Trophoblast cell (in vitro differentiated cells and primary cell): ENCODE measurements around the gene CRADD.
A peak's percentile ranks its signal among the peaks of the same experiment; 100 is the strongest.

Source experiments
- DNase-seq, 2 donors: peaks; one replicate each; pipeline ENCODE4 v3.0.0-alpha.2; 2016
- H2AFZ ChIP-seq: 2 replicates; pipeline ENCODE4 v1.6.1; 2013; ENCODE audit warnings: low read length, moderate library complexity, mild to moderate bottlenecking; ENCODE audit not compliant: insufficient read depth, poor library complexity
- H2AK5ac ChIP-seq: 2 replicates; pipeline ENCODE4 v1.6.1; 2013; ENCODE audit warnings: mild to moderate bottlenecking, low read length
- H2BK120ac ChIP-seq: 2 replicates; pipeline ENCODE4 v1.6.1; 2013; ENCODE audit warnings: low read length, mild to moderate bottlenecking, moderate library complexity; ENCODE audit not compliant: insufficient read depth, poor library complexity
- H2BK12ac ChIP-seq: 2 replicates; pipeline ENCODE4 v1.6.1; 2013; ENCODE audit warnings: mild to moderate bottlenecking, low read length, moderate library complexity
- H2BK5ac ChIP-seq: 2 replicates; pipeline ENCODE4 v1.6.1; 2013; ENCODE audit warnings: low read length, low read depth, moderate library complexity, mild to moderate bottlenecking; ENCODE audit not compliant: poor library complexity
- H3K14ac ChIP-seq: 2 replicates; pipeline ENCODE4 v1.6.1; 2013; ENCODE audit warnings: mild to moderate bottlenecking, low read length
- H3K18ac ChIP-seq: 2 replicates; pipeline ENCODE4 v1.6.1; 2013; ENCODE audit warnings: mild to moderate bottlenecking, low read length
- H3K23ac ChIP-seq: 2 replicates; pipeline ENCODE4 v1.6.1; 2013; ENCODE audit warnings: low read length
- H3K27ac ChIP-seq: 2 replicates; pipeline ENCODE4 v1.5.1; 2013; ENCODE audit warnings: low read depth, mild to moderate bottlenecking, inconsistent platforms, low read length, moderate library complexity
- H3K27me3 ChIP-seq: 2 replicates; pipeline ENCODE4 v1.6.1; 2013; ENCODE audit warnings: inconsistent platforms, mild to moderate bottlenecking, low read length, moderate library complexity; ENCODE audit not compliant: insufficient read depth
- H3K36me3 ChIP-seq, 2 experiments: 1 replicate in 1 of 2; 2 replicates in 1 of 2; pipeline ENCODE4 v1.6.1; 2013; ENCODE audit warnings: low read length in 2 of 2, mild to moderate bottlenecking in 2 of 2, moderate library complexity in 1 of 2; ENCODE audit not compliant: insufficient read depth in 2 of 2, control insufficient read depth in 1 of 2
- H3K4ac ChIP-seq: 2 replicates; pipeline ENCODE4 v1.6.1; 2013; ENCODE audit warnings: low read depth, mild to moderate bottlenecking, low read length, moderate library complexity
- H3K4me1 ChIP-seq, 2 experiments: 1 replicate in 1 of 2; 2 replicates in 1 of 2; pipeline ENCODE4 v1.6.1; 2013; ENCODE audit warnings: low read length in 2 of 2, mild to moderate bottlenecking in 2 of 2, moderate library complexity in 1 of 2; ENCODE audit not compliant: insufficient read depth in 2 of 2, control insufficient read depth in 1 of 2
- H3K4me2 ChIP-seq: 2 replicates; pipeline ENCODE4 v1.6.1; 2013; ENCODE audit warnings: inconsistent platforms, mild to moderate bottlenecking, low read length, moderate library complexity
- H3K4me3 ChIP-seq: 2 replicates; pipeline ENCODE4 v1.5.1; 2013; ENCODE audit warnings: mild to moderate bottlenecking, low read depth, low read length, inconsistent platforms
- H3K79me1 ChIP-seq: one replicate; pipeline ENCODE4 v1.6.1; 2013; ENCODE audit warnings: low read length
- H3K79me2 ChIP-seq: 2 replicates; pipeline ENCODE4 v1.6.1; 2013; ENCODE audit warnings: low read length, mild to moderate bottlenecking; ENCODE audit not compliant: control insufficient read depth, insufficient read depth, poor library complexity
- H3K9ac ChIP-seq: 2 replicates; pipeline ENCODE4 v1.6.1; 2013; ENCODE audit warnings: mild to moderate bottlenecking, low read length
- H3K9me3 ChIP-seq: 2 replicates; pipeline ENCODE4 v1.6.1; 2013; ENCODE audit warnings: low read depth, mild to moderate bottlenecking, control low read depth, inconsistent platforms, low read length; ENCODE audit not compliant: insufficient read depth
- H4K12ac ChIP-seq: 2 replicates; pipeline ENCODE4 v1.6.1; 2013; ENCODE audit warnings: low read depth, mild to moderate bottlenecking, low read length, moderate library complexity
- H4K8ac ChIP-seq: 2 replicates; pipeline ENCODE4 v1.6.1; 2013; ENCODE audit warnings: low read depth, mild to moderate bottlenecking, low read length, moderate library complexity
- H4K91ac ChIP-seq: one replicate; pipeline ENCODE4 v1.6.1; 2013; ENCODE audit warnings: low read depth, mild to moderate bottlenecking, low read length, moderate library complexity
- WGBS: extraction: QIAGEN DNeasy Blood & Tissue Kit; methylation state at CpG from one replicate; pipeline ENCODE4 v1.1.7; 2013; ENCODE audit warnings: missing lambda C conversion rate; ENCODE audit not compliant: insufficient read length, insufficient coverage; ENCODE audit errors: extremely low coverage; 5-methylcytosine and 5-hydroxymethylcytosine counted together

CRADD gene

DNA sequence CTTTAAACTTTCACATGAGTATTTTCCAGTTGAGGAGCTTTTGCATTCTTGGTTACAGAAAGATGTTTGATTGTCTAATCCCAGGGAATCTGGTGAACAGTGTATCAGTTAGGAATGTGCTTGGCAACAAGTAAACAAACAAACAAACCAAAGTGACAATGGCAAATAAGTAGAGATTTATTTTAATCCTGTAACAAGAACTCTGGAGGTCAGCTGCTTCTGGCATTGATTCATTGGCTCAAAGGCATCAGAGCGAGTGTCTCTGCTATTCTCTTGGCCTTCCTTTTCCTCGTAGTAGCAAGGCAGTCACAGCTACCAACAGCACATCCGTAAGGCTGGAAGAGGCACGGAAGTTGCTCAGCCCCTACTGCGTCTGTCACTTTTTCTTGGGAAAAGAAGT, 37.2 kb downstream of the CRADD start:
- Histone ChIP-seq H3K18ac (no peak overlapping the region), H3K9ac (no peak overlapping the region), H3K23ac (no peak overlapping the region), H3K4me1 (no peaks in the 10 kb centered on the region), H4K8ac (no peak overlapping the region), H2BK120ac (no peak overlapping the region), H2BK12ac (no peak overlapping the region), H3K79me2 (no peaks in the 10 kb centered on the region), H3K4me3 (no peak overlapping the region), H4K12ac (no peak overlapping the region), H2AFZ (no peak overlapping the region), H3K36me3 (no peaks in the 10 kb centered on the region), H4K91ac (no peak overlapping the region), H3K14ac (no peak overlapping the region), H3K79me1 (no peaks in the 10 kb centered on the region), H2AK5ac (no peak overlapping the region), H3K27ac (no peak overlapping the region), H3K4me2 (no peak overlapping the region), H3K27me3 (no peaks in the 10 kb centered on the region), H3K4ac (no peak overlapping the region), H3K9me3 (no peaks in the 10 kb centered on the region), H2BK5ac (no peak overlapping the region)
- no CpG with 5 or more reads among the region's 5 CpGs for WGBS
- peak in 1 of 2 donors; percentile 25 for DNase-seq

- no peak overlapping the region for H3K4me3 ChIP-seq
- no peak overlapping the region for H3K4ac ChIP-seq
- no peaks in the 10 kb centered on the region for H3K79me2 ChIP-seq
- no peak overlapping the region for H2AFZ ChIP-seq
- no peak overlapping the region for H4K12ac ChIP-seq
- H3K27ac ChIP-seq = no peak overlapping the region
- no peak overlapping the region for H4K91ac ChIP-seq
- no peak overlapping the region for H3K14ac ChIP-seq
- no peak overlapping the region for H3K9ac ChIP-seq
- H3K79me1 ChIP-seq = no peaks in the 10 kb centered on the region
- H2BK12ac ChIP-seq = no peak overlapping the region
- no peaks in the 10 kb centered on the region for H3K27me3 ChIP-seq
- H2BK120ac ChIP-seq = no peak overlapping the region
- no peaks in the 10 kb centered on the region for H3K36me3 ChIP-seq
- peaks cover 0 to 3% of the 10 kb centered on the region in 2 experiments for H3K4me1 ChIP-seq
- DNase-seq = no peak
- H3K18ac ChIP-seq = no peak overlapping the region
- H3K9me3 ChIP-seq = no peaks in the 10 kb centered on the region
- no peak overlapping the region for H4K8ac ChIP-seq
- H2BK5ac ChIP-seq = no peak overlapping the region
- no peak overlapping the region for H3K23ac ChIP-seq
- no peak overlapping the region for H3K4me2 ChIP-seq
- WGBS = no CpG with 5 or more reads among the region's 1 CpG
- H2AK5ac ChIP-seq = no peak overlapping the region
These were observed 42.5 kb downstream of the CRADD start for GRCh38 chr12:93719710-93720109.

DNA sequence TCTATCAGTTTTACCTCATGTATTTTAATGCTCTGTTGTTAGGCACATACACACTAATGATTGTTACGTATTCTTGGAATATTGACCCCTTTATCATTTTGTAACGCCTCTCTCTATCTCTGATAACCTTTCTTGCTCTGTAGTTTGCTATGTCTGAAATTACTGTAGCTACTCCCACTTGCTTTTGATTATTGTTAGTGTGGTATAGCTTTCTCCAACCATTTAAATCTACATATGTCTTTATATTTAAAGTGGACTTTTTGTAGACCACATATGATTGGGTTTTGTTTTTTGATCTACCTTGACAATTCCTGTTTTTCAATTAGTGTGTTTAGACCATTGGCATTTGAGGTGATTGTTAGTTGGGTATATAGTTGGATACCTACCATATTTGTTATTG, 43.4 kb downstream of the CRADD start:
- no CpG with 5 or more reads among the region's 2 CpGs for WGBS
- DNase-seq = no peak
- Histone ChIP-seq H4K8ac (no peak overlapping the region), H3K4ac (no peak overlapping the region), H2BK5ac (no peak overlapping the region), H3K9me3 (no peaks in the 10 kb centered on the region), H3K4me2 (no peak overlapping the region), H2AK5ac (no peak overlapping the region), H3K4me3 (no peak overlapping the region), H3K79me2 (no peaks in the 10 kb centered on the region), H3K23ac (no peak overlapping the region), H2BK120ac (no peak overlapping the region), H4K12ac (no peak overlapping the region), H3K18ac (no peak overlapping the region), H3K36me3 (no peaks in the 10 kb centered on the region), H3K14ac (no peak overlapping the region), H4K91ac (no peak overlapping the region), H3K79me1 (no peaks in the 10 kb centered on the region), H3K9ac (no peak overlapping the region), H3K27ac (no peak overlapping the region), H2AFZ (no peak overlapping the region), H2BK12ac (no peak overlapping the region), H3K4me1 (peaks cover 0 to 3% of the 10 kb centered on the region in 2 experiments), H3K27me3 (no peaks in the 10 kb centered on the region)

- no peak overlapping the region for H3K18ac ChIP-seq
- H3K79me1 ChIP-seq = no peaks in the 10 kb centered on the region
- no peak overlapping the region for H2BK5ac ChIP-seq
- no peak overlapping the region for H2AK5ac ChIP-seq
- H3K79me2 ChIP-seq = no peaks in the 10 kb centered on the region
- no CpG with 5 or more reads among the region's 2 CpGs for WGBS
- no peak overlapping the region for H4K91ac ChIP-seq
- no peaks in the 10 kb centered on the region for H3K9me3 ChIP-seq
- no peak overlapping the region for H2AFZ ChIP-seq
- no peak overlapping the region for H4K12ac ChIP-seq
- no peak overlapping the region for H3K4me2 ChIP-seq
- H3K36me3 ChIP-seq = no peaks in the 10 kb centered on the region
- H4K8ac ChIP-seq = no peak overlapping the region
- no peak overlapping the region for H3K4ac ChIP-seq
- no peak overlapping the region for H2BK120ac ChIP-seq
- peaks cover 0 to 3% of the 10 kb centered on the region in 2 experiments for H3K4me1 ChIP-seq
- H3K27me3 ChIP-seq = no peaks in the 10 kb centered on the region
- DNase-seq = no peak
- H3K27ac ChIP-seq = no peak overlapping the region
- H2BK12ac ChIP-seq = no peak overlapping the region
- H3K23ac ChIP-seq = no peak overlapping the region
- no peak overlapping the region for H3K9ac ChIP-seq
- no peak overlapping the region for H3K4me3 ChIP-seq
- no peak overlapping the region for H3K14ac ChIP-seq
These were observed 45.0 kb downstream of the CRADD start for GRCh38 chr12:93722179-93722578.
